Lung (tissue), 16 donors: ENCODE results near the gene ANKRD40. TPM values are rescaled to one million over a fixed set of nuclear protein-coding genes. Genes with fewer than 3 reads are reported as not detected.

Experiments used
- ATAC-seq: fragments of 200-7000 bp; cut with Tn5 transposase; one replicate; pipeline ENCODE4 v1.9.1; 2020; ENCODE audit warnings: moderate number of reproducible peaks; ENCODE audit not compliant: insufficient read depth, low FRiP score
- DNase-seq, 3 donors: peaks; one replicate each; pipeline ENCODE4 v3.0.0-alpha.2; 2013 to 2017
- H3K27ac ChIP-seq, 2 donors: one replicate each; pipeline ENCODE4 v1.5.1; 2013; ENCODE audit warnings: mild to moderate bottlenecking in 2 of 2, moderate library complexity in 2 of 2, control low read depth in 1 of 2, inconsistent platforms in 1 of 2, low read depth in 1 of 2, low read length in 1 of 2
- H3K27me3 ChIP-seq, 3 donors: one replicate each; pipeline ENCODE4 v1.5.1; 2013; ENCODE audit warnings: low read length in 2 of 3; ENCODE audit not compliant: control insufficient read depth in 3 of 3, insufficient read depth in 3 of 3
- H3K36me3 ChIP-seq, 4 donors: one replicate each; pipeline ENCODE4 v1.5.1; 2013; ENCODE audit warnings: low read length in 4 of 4, mild to moderate bottlenecking in 1 of 4, moderate library complexity in 1 of 4; ENCODE audit not compliant: control insufficient read depth in 4 of 4, insufficient read depth in 4 of 4
- H3K4me1 ChIP-seq, 5 donors: one replicate each; pipeline ENCODE4 v1.5.1; 2013; ENCODE audit warnings: low read length in 5 of 5, mild to moderate bottlenecking in 2 of 5, moderate library complexity in 1 of 5; ENCODE audit not compliant: control insufficient read depth in 5 of 5, insufficient read depth in 5 of 5
- H3K4me3 ChIP-seq: one replicate; pipeline ENCODE4 v1.5.1; 2013; ENCODE audit warnings: mild to moderate bottlenecking, control low read depth, moderate library complexity
- H3K9ac ChIP-seq, 2 donors: one replicate each; pipeline ENCODE4 v1.5.1; 2013; ENCODE audit warnings: low read length in 2 of 2, control low read depth in 1 of 2; ENCODE audit not compliant: insufficient read depth in 1 of 2
- H3K9me3 ChIP-seq, 4 donors: one replicate each; pipeline ENCODE4 v1.5.1; 2013; ENCODE audit warnings: low read length in 3 of 4, mild to moderate bottlenecking in 1 of 4, moderate library complexity in 1 of 4; ENCODE audit not compliant: control insufficient read depth in 4 of 4, insufficient read depth in 3 of 4
- CTCF ChIP-seq: IDR thresholded peaks from 2 replicates; pipeline ENCODE4 v1.5.1; 2012; ENCODE audit warnings: mild to moderate bottlenecking; ENCODE audit errors: control extremely low read depth, extremely low read depth
- WGBS, 2 donors: extraction: QIAGEN DNeasy Blood & Tissue Kit; methylation state at CpG; one replicate each; pipeline ENCODE4 v1.1.7; 2013; 5-methylcytosine and 5-hydroxymethylcytosine counted together
- long read RNA-seq, 5 donors: transcript quantifications; one replicate each; lab custom pipeline, GENCODE V29; 2026
- polyA plus RNA-seq, 2 donors: library from polyadenylated mRNA; stranded (reverse); fragments of 200-250 nt; gene quantifications; one replicate each; pipeline ENCODE4 v1.2.1, GENCODE V29; 2013
- total RNA-seq, 2 donors: library from RNA; depleted of rRNA in 1 of 2; stranded (reverse); fragments of >200 nt in 1 of 2; gene quantifications; one replicate each; pipeline ENCODE4 v1.2.1, GENCODE V29; 2014 to 2021
- donor health status: control.
- donor health status: control.
- donor health status: Bipolar disorder and iron deficiency.
- donor health status: healthy.
- donor health status: DM: yes; HTN: yes; CAD: no.

ANKRD40 gene
- total RNA-seq (10 to 100 TPM; 34.4 to 38.9 TPM), polyA plus RNA-seq (10 to 100 TPM; 14.6 to 15.7 TPM)
- long read RNA-seq, donor 1, full-length matches to known transcripts, result 18 of 26 reads
- long read RNA-seq, donor 1, partial matches to known transcripts, result 8 of 26 reads
- long read RNA-seq, donor 1, other reads (novel, unspliced or antisense), result 0 of 26 reads
- long read RNA-seq, donor 2, full-length matches to known transcripts, result 3 of 12 reads
- long read RNA-seq, donor 2, partial matches to known transcripts, result 9 of 12 reads
- long read RNA-seq, donor 2, other reads (novel, unspliced or antisense), result 0 of 12 reads
- long read RNA-seq, donor 3, full-length matches to known transcripts, result 9 of 15 reads
- long read RNA-seq, donor 3, partial matches to known transcripts, result 6 of 15 reads
- long read RNA-seq, donor 3, other reads (novel, unspliced or antisense), result 0 of 15 reads
- long read RNA-seq, donor 4, full-length matches to known transcripts, result 2 of 833 reads
- long read RNA-seq, donor 4, partial matches to known transcripts, result 820 of 833 reads
- long read RNA-seq, donor 4, other reads (novel, unspliced or antisense), result 11 of 833 reads
- long read RNA-seq, donor 5, full-length matches to known transcripts, result 11 of 1,857 reads
- long read RNA-seq, donor 5, partial matches to known transcripts, result 1,758 of 1,857 reads
- long read RNA-seq, donor 5, other reads (novel, unspliced or antisense), result 88 of 1,857 reads

- 0 to 1% methylated on average over 56 to 74 of the region's 74 CpGs for WGBS, 2 donors
- peak within 1 kb of the TSS; percentile 95 to 98 for H3K27ac ChIP-seq
- H3K27me3 ChIP-seq, result no peaks in the 10 kb centered on the region
- TF ChIP-seq CTCF, result no peak
- peaks cover 0 to 8% (median 4%) of the 10 kb centered on the region in 4 donors for H3K36me3 ChIP-seq
- H3K4me1 ChIP-seq, result peaks cover 5 to 23% (median 14%) of the 10 kb centered on the region in 5 donors
- DNase-seq (peak; percentile 94 to 96 (median 96)), ATAC-seq (peak; percentile 88)
- H3K9ac ChIP-seq, result peak within 1 kb of the TSS; percentile 84 to 98
- peak within 1 kb of the TSS; percentile 57 for H3K4me3 ChIP-seq
- H3K9me3 ChIP-seq, result no peaks in the 10 kb centered on the region
These were observed at the start of gene ANKRD40 for GRCh38 chr17:50707289-50708049. ANKRD40 (minus strand) TSS chr17:50707914; CDS start chr17:50707654, 260 bp downstream.

- no peaks in the 10 kb centered on the region for H3K4me1 ChIP-seq
- H3K27me3 ChIP-seq, result no peaks in the 10 kb centered on the region
- no peak overlapping the region for H3K9ac ChIP-seq
- no peak for TF ChIP-seq CTCF
- ATAC-seq (no peak), DNase-seq (no peak)
- H3K27ac ChIP-seq, result no peak overlapping the region
- H3K9me3 ChIP-seq, result no peaks in the 10 kb centered on the region
- WGBS, 2 donors, result 62 to 81% methylated on average over 2 of the region's 2 CpGs
- no peak overlapping the region for H3K4me3 ChIP-seq
- H3K36me3 ChIP-seq, result peaks cover 6 to 34% (median 28%) of the 10 kb centered on the region in 4 donors
These were observed 46.8 kb upstream of the ANKRD40 start for GRCh38 chr17:50754521-50754920.

GRCh38 chr17:50749245-50749644 lies 41.5 kb upstream of the ANKRD40 start:
- Histone ChIP-seq H3K27me3 (no peaks in the 10 kb centered on the region), H3K36me3 (peaks cover 16 to 69% (median 57%) of the 10 kb centered on the region in 4 donors), H3K4me1 (no peaks in the 10 kb centered on the region), H3K9me3 (no peaks in the 10 kb centered on the region), H3K4me3 (no peak overlapping the region), H3K27ac (no peak overlapping the region), H3K9ac (no peak overlapping the region)
- no peak for TF ChIP-seq CTCF
- DNase-seq, result no peak
- no peak for ATAC-seq
- 84 to 86% methylated on average over 6 of the region's 6 CpGs for WGBS, 2 donors
